ENCODE results near the gene CD244. TPM values are rescaled to one million over a fixed set of nuclear protein-coding genes. Genes with fewer than 3 reads are reported as not detected.
"Not testable (repeated sequence)": the region's sequence is repeated elsewhere in the genome, so short reads cannot be mapped to it uniquely, and the experiment has no call there.

CD244 gene
- total RNA-seq, 1 experiment from 2014 or later, result not detected

GRCh38 chr1:160811147-160811546 is 51.5 kb downstream of the CD244 start:
- DNase-seq (ENCODE audit: low read depth), result no peak

GRCh38 chr1:160810486-160810885 is 52.2 kb downstream of the CD244 start:
- DNase-seq (ENCODE audit: low read depth), result no peak

- no peak for DNase-seq (ENCODE audit: low read depth)
Measured at GRCh38 chr1:160808289-160808688, 54.4 kb downstream of the CD244 start.

GRCh38 chr1:160807738-160808137 is 54.9 kb downstream of the CD244 start:
- DNase-seq (ENCODE audit: low read depth), result no peak

- DNase-seq (ENCODE audit: low read depth), result no peak
Measured at GRCh38 chr1:160807247-160807646, 55.4 kb downstream of the CD244 start.

GRCh38 chr1:160806784-160807183 is 55.9 kb downstream of the CD244 start:
- DNase-seq (ENCODE audit: low read depth), result no peak

- DNase-seq (ENCODE audit: low read depth), result no peak
Measured at GRCh38 chr1:160806109-160806665, 56.5 kb downstream of the CD244 start.

- DNase-seq (ENCODE audit: low read depth), result no peak
Measured at GRCh38 chr1:160801836-160802580, 60.7 kb downstream of the CD244 start.

GRCh38 chr1:160800645-160801408 is 61.9 kb downstream of the CD244 start:
- DNase-seq (ENCODE audit: low read depth), result no peak

GRCh38 chr1:160800142-160800541 is 62.5 kb downstream of the CD244 start:
- no peak for DNase-seq (ENCODE audit: low read depth)

GRCh38 chr1:160799641-160800040 is 63.0 kb downstream of the CD244 start:
- DNase-seq (ENCODE audit: low read depth), result no peak

- no peak for DNase-seq (ENCODE audit: low read depth)
Measured at GRCh38 chr1:160798439-160798838, 64.2 kb downstream of the CD244 start.

- DNase-seq (ENCODE audit: low read depth), result no peak
Measured at GRCh38 chr1:160797861-160798273, 64.8 kb downstream of the CD244 start.

- DNase-seq (ENCODE audit: low read depth), result no peak
Measured at GRCh38 chr1:160797271-160797709, 65.4 kb downstream of the CD244 start.

- no peak for DNase-seq (ENCODE audit: low read depth)
Measured at GRCh38 chr1:160795951-160796383, 66.7 kb downstream of the CD244 start, which contains the start of gene LY9. LY9 (plus strand) TSS chr1:160796174; CDS start chr1:160796188, 14 bp downstream.

GRCh38 chr1:160794376-160794775 is 68.3 kb downstream of the CD244 start:
- no peak for DNase-seq (ENCODE audit: low read depth)

- DNase-seq (ENCODE audit: low read depth), result no peak
Measured at GRCh38 chr1:160789702-160790611, 72.7 kb downstream of the CD244 start.

GRCh38 chr1:160789051-160789701 is 73.5 kb downstream of the CD244 start:
- DNase-seq (ENCODE audit: low read depth), result no peak

- DNase-seq (ENCODE audit: low read depth), result not testable (repeated sequence)
Measured at GRCh38 chr1:160782988-160783765, 79.5 kb downstream of the CD244 start.
